Pancreas (tissue), 10 donors: ENCODE results near the gene CCDC88B. TPM values are rescaled to one million over a fixed set of nuclear protein-coding genes. Genes with fewer than 3 reads are reported as not detected.

Source experiments
- ATAC-seq, 4 donors: fragments of 200-7000 bp; cut with Tn5 transposase; one replicate each; pipeline versions ENCODE4 v1.8.0 to v1.9.1; 2020; ENCODE audit warnings: mild to moderate bottlenecking in 4 of 4, moderate library complexity in 4 of 4
- DNase-seq, 6 donors: peaks; one replicate each; pipeline ENCODE4 v3.0.0-alpha.2; 2020
- FAIRE-seq: peaks from 2 replicates; lab custom pipeline; 2012; peaks lifted over from hg19 to GRCh38; lab: Jason Lieb, UNC
- H3K27ac ChIP-seq, 4 donors: fragments of 200-600 bp; sonication (generic); 1 replicate in 3 of 4; 2 replicates in 1 of 4; pipeline versions ENCODE4 v1.5.0 to v1.8.0; 2020
- H3K27me3 ChIP-seq, 4 donors: fragments of 200-600 bp; one replicate each; pipeline ENCODE4 v1.8.0; 2021
- H3K36me3 ChIP-seq, 3 donors: fragments of 200-600 bp; sonication (generic) in 1 of 3; one replicate each; pipeline versions ENCODE4 v1.5.0 to v1.8.0; 2020 to 2021
- H3K4me1 ChIP-seq, 3 donors: fragments of 200-600 bp; one replicate each; pipeline ENCODE4 v1.8.0; 2021
- H3K4me3 ChIP-seq, 4 donors: fragments of 200-600 bp; sonication (generic) in 2 of 4; one replicate each; pipeline versions ENCODE4 v1.5.0 to v1.8.0; 2020 to 2021
- H3K9me3 ChIP-seq, 4 donors: fragments of 200-600 bp; one replicate each; pipeline ENCODE4 v1.8.0; 2021
- CTCF ChIP-seq, 4 donors: fragments of 200-600 bp; sonication (generic) in 3 of 4; IDR thresholded peaks; one replicate each; pipeline versions ENCODE4 v1.5.0 to v1.8.0; 2021; ENCODE audit warnings: antibody characterized with exemption in 4 of 4
- WGBS, 2 donors: extraction: QIAGEN DNeasy Blood & Tissue Kit; methylation state at CpG; one replicate each; pipeline ENCODE4 v1.1.7; 2013; 5-methylcytosine and 5-hydroxymethylcytosine counted together
- intact Hi-C, 3 donors: fragments of 100-400 bp; cut with DNase I; formaldehyde crosslinking; loops; one replicate each; pipeline versions ENCODE4 v1.11.1 to v1.14.2; 2022
- polyA plus RNA-seq, 2 donors: library from polyadenylated mRNA; stranded (reverse); fragments of 200-250 nt; gene quantifications; one replicate each; pipeline ENCODE4 v1.2.3, GENCODE V29; 2013
- total RNA-seq, 6 donors: library from RNA; stranded (reverse); fragmentation: NEBNext Ultra II Directional in 4 of 6; extraction: Animal tissue kit (Norgen Biotek cat#: 25700) in 4 of 6; gene quantifications; one replicate each; pipeline versions ENCODE4 v1.2.1 to v1.2.4, GENCODE V29; 2021 to 2023
- donor health status: healthy with polysubstance abuse.
- donor health status: DM: no; HTN: no; CAD: no; lungs with moderate emphysema.
- donor health status: DM: no; HTN: no; CAD: no.
- donor health status: control.
- donor health status: control.
- donor health status: Bipolar disorder and iron deficiency.
- donor health status: DM: yes; HTN: yes; CAD: no.
- donor health status: DM: no; HTN: no; CAD: no.
- donor health status: DM: no; HTN: no; CAD: no.
- donor health status: DM: yes; HTN: yes; CAD: no.

The CCDC88B gene
- total and polyA plus RNA-seq, 8 donors, result 3.0 to 50.0 (median 6.4) TPM

- ATAC-seq (no peak), FAIRE-seq (no peak), DNase-seq (peak in 1 of 6 donors; percentile 80)
- H3K9me3 ChIP-seq, result no peaks in the 10 kb centered on the region
- H3K27ac ChIP-seq, result no peak overlapping the region
- no peaks in the 10 kb centered on the region for H3K27me3 ChIP-seq
- intact Hi-C loops, result no loop called here
- no peak overlapping the region for H3K4me3 ChIP-seq
- no peaks in the 10 kb centered on the region for H3K36me3 ChIP-seq
- 89 to 92% methylated on average over 27 to 33 of the region's 33 CpGs for WGBS, 2 donors
- TF ChIP-seq CTCF (IDR thresholded peaks at IDR 0.05), result no peak
- H3K4me1 ChIP-seq, result peaks cover 0 to 9% (median 0%) of the 10 kb centered on the region in 3 donors
Observed at GRCh38 chr11:64352099-64352994, 12.3 kb downstream of the CCDC88B start.

GRCh38 chr11:64352995-64353714 lies 13.2 kb downstream of the CCDC88B start:
- no peak for FAIRE-seq
- Histone ChIP-seq H3K27me3 (no peaks in the 10 kb centered on the region), H3K27ac (no peak overlapping the region), H3K4me3 (no peak overlapping the region), H3K9me3 (no peaks in the 10 kb centered on the region), H3K4me1 (peaks cover 2 to 14% (median 5%) of the 10 kb centered on the region in 3 donors), H3K36me3 (no peaks in the 10 kb centered on the region)
- intact Hi-C loops, result no loop called here
- WGBS, 2 donors, result 38 to 65% methylated on average over 29 to 34 of the region's 34 CpGs
- DNase-seq, result peak in 2 of 6 donors; percentile 45 to 77
- ATAC-seq, result no peak
- no peak for TF ChIP-seq CTCF (IDR thresholded peaks at IDR 0.05)

- no peak overlapping the region for H3K27ac ChIP-seq
- whole genome bisulfite sequencing, 2 donors, result 74 to 77% methylated on average over 19 to 20 of the region's 20 CpGs
- DNase-seq, result peak in 2 of 6 donors; percentile 50 to 78
Observed at GRCh38 chr11:64353715-64354506, 13.9 kb downstream of the CCDC88B start.

More at GRCh38 chr11:64353715-64354506, 13.9 kb downstream of the CCDC88B start:
- no peaks in the 10 kb centered on the region for H3K9me3 ChIP-seq
- ATAC-seq (no peak), FAIRE-seq (no peak)
- H3K4me1 ChIP-seq, result peaks cover 8 to 18% (median 10%) of the 10 kb centered on the region in 3 donors
- intact Hi-C loops, result no loop called here
- H3K4me3 ChIP-seq, result no peak overlapping the region
- no peaks in the 10 kb centered on the region for H3K36me3 ChIP-seq
- TF ChIP-seq CTCF (IDR thresholded peaks at IDR 0.05), result no peak
- no peaks in the 10 kb centered on the region for H3K27me3 ChIP-seq
